ENCODE results near the gene MMP17.

DNA sequence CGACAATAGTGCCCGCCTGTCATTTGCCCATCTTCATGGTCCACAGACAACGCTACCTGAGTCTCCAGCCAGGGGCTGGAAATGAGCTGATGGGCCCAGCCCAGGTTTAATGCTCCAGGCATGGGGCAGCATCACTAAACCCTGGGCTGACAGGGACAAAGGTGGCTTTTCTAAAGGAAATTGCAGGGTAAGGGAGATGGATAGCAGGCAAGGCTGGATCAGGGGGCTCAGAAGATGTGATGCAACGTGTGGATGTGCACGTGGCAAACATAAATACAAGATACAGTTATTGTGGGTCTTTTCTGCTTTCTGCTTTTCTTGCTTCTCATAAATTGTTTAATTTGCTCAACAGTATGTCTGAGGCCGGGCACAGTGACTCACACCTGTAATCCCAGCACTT lies 3.7 kb upstream of the MMP17 start:
- TF ChIP-seq, protein P1, sequence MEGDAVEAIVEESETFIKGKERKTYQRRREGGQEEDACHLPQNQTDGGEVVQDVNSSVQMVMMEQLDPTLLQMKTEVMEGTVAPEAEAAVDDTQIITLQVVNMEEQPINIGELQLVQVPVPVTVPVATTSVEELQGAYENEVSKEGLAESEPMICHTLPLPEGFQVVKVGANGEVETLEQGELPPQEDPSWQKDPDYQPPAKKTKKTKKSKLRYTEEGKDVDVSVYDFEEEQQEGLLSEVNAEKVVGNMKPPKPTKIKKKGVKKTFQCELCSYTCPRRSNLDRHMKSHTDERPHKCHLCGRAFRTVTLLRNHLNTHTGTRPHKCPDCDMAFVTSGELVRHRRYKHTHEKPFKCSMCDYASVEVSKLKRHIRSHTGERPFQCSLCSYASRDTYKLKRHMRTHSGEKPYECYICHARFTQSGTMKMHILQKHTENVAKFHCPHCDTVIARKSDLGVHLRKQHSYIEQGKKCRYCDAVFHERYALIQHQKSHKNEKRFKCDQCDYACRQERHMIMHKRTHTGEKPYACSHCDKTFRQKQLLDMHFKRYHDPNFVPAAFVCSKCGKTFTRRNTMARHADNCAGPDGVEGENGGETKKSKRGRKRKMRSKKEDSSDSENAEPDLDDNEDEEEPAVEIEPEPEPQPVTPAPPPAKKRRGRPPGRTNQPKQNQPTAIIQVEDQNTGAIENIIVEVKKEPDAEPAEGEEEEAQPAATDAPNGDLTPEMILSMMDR (IDR thresholded peaks at IDR 0.05), result no peak
- no peak for TF ChIP-seq POLR2AphosphoS5 (IDR thresholded peaks at IDR 0.05)
- TF ChIP-seq POLR2A (IDR thresholded peaks at IDR 0.05), result no peak
